Limb (tissue), 2 donors: Measurements from ENCODE around the gene GP1BB.

ENCODE experiments used
- DNase-seq, 2 donors: peaks; one replicate each; pipeline ENCODE4 v3.0.0-alpha.2; 2016; ENCODE audit errors: extremely low spot score in 2 of 2

GP1BB gene

DNA sequence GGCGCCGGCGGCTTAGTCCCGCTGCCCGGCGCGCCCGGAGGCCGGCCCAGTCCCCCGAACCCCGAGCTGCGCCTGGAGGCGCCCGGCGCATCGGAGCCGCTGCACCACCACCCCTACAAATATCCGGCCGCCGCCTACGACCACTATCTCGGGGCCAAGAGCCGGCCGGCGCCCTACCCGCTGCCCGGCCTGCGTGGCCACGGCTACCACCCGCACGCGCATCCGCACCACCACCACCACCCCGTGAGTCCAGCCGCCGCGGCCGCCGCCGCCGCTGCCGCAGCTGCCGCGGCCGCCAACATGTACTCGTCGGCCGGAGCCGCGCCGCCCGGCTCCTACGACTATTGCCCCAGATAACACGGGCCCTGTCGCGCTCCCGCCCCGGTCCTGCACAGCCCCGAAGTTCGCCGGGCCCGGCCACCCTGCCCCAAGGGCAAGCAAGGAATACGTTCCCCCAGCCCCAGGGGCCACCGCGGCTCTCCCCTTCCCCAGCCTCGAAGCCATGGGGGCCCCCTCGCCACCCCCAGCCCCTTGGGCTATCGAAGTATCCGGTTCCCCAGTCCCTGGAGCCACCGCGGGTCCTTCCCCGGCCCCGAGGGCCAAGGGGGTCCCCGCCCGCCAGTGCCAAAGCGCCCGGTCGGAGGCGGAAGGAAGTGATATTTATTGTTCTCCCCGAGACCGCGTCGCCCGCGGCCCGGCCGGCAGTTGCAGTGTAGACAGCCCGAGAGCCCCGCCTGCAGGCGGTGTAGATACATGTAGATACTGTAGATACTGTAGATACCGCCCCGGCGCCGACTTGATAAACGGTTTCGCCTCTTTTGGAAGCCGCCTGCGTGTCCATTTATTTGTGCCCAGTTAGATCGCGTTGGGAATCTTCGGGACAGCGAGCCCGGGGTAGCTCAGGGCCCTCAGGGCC lies 43.4 kb downstream of the GP1BB start:
- no peak for DNase-seq

DNA sequence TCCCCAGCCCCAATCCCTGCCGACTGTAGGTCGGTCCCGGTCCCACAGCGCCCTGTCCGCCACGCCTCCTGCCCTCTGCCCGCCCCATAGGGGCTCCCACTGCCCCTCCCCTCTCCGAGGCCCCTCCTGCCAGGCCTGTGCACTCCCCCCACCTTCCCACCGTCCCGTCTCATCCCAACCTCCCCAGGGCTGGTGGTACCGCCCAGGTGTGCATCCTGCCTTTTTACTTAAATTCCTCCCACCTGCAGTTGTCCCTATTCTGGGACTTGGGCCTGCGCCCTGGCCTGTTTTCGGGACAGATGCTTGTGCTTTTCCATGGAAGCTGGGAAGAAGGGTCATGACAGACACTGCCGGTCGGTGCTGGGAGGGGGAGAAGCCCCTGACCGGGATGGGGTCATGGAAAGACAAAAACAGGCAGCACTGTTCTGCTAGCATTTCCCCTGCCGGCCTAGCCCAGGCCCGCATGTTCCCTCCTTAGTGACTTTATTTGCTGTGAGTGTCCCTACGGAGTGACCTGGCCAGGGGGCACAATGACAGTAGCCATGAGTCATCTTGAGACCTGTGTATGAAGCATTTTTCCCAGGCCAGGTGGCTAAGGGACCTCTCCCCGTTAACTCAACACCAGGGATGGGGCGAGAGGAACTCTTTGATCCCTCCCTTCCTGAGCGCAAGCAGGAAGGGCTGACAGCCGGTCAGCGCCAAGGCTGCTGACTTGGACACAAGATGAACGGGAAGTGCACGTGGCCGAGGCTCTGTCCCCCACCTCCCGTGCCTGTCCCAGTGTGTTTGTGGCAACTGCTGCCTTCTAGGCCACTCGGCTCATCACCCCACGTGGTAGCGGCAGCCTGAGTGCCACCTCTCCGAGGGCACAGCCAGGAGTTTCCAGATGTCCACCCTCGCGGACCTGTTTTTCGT lies 44.3 kb downstream of the GP1BB start:
- DNase-seq, result peak in 1 of 2 donors; percentile 37

- peak in 1 of 2 donors; percentile 21 for DNase-seq
Observed at GRCh38 chr22:19769393-19769715, 46.0 kb downstream of the GP1BB start.

DNA sequence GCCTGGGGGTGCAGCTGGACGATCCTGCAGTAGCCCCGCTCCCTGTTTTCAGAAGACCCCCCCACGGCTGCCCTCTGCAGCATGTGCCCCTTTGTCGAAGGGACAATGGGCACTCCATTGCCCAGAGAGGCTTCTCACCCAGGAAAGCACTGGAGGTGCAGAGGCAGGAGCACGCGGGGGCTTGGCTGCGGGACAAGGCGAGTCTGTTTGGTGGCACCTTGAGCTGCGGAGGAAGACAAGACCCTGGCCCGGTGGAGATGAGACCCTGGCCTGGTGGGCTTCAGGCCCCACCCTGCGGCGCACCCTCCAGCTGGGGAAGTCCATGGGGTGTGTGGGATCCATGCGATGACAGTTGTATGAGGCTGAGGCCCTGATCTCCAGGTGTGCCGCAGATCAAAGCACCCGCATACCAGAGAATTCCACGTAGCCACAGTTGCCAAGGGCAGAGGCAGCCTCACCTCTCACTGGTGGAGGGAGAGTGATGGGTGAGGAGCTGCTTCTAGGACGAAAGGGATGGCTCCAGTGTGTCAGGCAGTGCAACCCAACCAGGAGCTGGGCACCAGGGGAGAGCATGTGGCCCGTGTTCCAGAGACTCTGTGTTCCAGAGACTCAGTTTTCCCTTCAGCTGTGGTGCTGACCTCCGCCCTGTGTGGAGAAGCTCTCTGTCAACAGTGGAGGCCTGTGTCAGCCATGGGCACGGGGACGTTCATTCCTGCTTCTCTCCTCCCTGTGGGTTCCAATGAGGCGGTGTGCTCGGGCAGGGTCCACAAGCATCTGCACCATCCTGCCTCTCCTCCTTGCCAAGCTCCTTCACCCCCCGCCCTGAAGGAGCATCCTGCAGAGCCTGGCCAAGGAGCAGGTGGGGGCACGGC lies 47.2 kb downstream of the GP1BB start:
- peak in 1 of 2 donors; percentile 22 for DNase-seq

GRCh38 chr22:19772422-19772672 lies 49.0 kb downstream of the GP1BB start:
- no peak for DNase-seq

DNA sequence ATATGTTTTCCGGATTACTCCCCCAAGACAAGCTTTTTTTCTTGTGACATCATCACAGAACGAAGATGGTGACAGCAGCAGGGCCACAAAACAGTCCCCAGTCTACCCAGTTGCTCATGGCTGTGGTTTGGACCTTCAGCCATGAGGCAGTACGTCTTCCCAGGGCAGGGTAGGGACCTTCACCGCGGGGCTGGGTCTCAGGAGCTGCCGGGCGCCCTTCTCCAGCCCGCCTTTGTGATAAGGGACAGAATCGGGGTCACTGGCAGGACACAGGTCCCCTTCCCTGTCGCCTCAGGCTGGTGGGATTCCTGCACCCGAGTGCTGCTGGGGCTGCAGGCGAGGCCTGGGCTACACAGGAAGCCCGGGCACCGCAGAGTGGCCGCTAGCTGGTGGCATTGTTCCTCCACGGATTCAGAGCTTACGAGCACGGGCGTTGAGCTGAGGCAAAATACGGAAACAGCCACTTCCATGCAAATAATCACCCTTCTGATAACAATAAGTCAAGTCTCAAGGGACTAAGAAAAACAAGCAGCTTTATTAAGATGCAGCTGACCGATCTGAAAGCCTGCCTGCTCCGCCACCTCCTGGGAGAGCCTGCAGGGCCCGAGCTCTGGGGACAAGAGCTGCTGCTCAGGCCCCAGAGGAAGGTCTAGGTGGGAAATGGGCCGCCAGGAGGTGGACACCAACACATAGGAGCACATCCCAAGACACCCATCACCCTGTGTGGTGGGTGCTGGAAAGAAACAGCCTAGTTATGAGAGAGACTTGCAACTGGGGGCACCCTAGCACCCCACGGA lies 49.5 kb downstream of the GP1BB start:
- peak in 1 of 2 donors; percentile 32 for DNase-seq

DNA sequence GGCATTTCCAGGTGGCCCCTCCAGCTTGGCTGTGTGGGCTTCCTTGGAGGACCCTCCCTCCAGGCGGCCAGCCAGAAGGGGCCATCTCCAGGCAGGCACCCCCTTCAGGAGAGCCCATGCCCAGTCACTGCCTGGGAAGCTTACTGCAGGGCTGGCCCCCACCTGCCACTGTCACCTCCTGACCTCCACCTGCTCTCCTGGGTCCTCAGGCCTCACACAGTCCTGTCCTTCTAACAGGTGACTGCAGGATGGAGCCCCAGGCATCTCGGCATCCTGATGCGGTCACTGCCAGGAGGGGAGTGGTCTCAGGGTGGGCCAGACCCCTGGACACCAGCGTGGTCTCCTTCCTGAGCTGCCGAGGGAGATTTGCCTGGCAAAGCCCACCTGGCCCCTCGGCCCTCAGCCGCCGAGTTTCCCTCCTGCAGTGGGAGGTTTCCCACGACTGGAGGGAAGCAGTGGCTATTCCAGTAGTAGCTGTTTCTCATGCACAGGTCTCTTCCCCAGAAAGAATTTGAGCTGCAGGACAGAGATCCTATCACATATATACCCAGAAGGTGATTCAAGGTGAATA lies 50.2 kb downstream of the GP1BB start:
- no peak for DNase-seq
